Caco-2 (cell line): ENCODE measurements around the gene MPO. TPM values are rescaled to one million over a fixed set of nuclear protein-coding genes. Genes with fewer than 3 reads are reported as not detected.
A peak's percentile ranks its signal among the peaks of the same experiment; 100 is the strongest.

Experiments used
- BruUV-seq: library from RNA; stranded (reverse); fragments of 400-500 nt; replicated peaks from 2 replicates; lab custom pipeline; 2021; lab: Mats Ljungman, UMichigan
- CTCF ChIA-PET: fragments of 300-600 bp; sonication (Branson Sonifier 250); formaldehyde crosslinking; loops from one replicate; lab custom pipeline; 2022; ENCODE audit warnings: antibody characterized with exemption; lab: Charles Lee
- POLR2A ChIA-PET: fragments of 300-600 bp; sonication (Branson Sonifier 250); formaldehyde crosslinking; loops from one replicate; lab custom pipeline; 2022; ENCODE audit warnings: antibody characterized with exemption; lab: Charles Lee
- DNase-seq, 2 experiments: peaks; one replicate each; pipeline versions ENCODE4 v3.0.0 to v3.0.0-alpha.2; 2020 to 2022
- H3K27me3 ChIP-seq: replicated peaks from 2 replicates; pipeline ENCODE4 v1.6.0; 2011; ENCODE audit warnings: low read length; ENCODE audit not compliant: control insufficient read depth, insufficient read depth
- H3K36me3 ChIP-seq: 2 replicates; pipeline ENCODE4 v1.5.1; 2011; ENCODE audit warnings: low read length; ENCODE audit not compliant: control insufficient read depth, insufficient read depth
- H3K4me1 ChIP-seq: fragments of 250-450 bp; sonication (Bioruptor Pico); 2 replicates; pipeline ENCODE4 v1.5.1; 2020; ENCODE audit warnings: mild to moderate bottlenecking
- H3K4me3 ChIP-seq: 2 replicates; pipeline ENCODE4 v1.5.1; 2011; ENCODE audit warnings: low read depth, mild to moderate bottlenecking, control low read depth, low read length
- H3K9me3 ChIP-seq: fragments of 250-450 bp; sonication (Bioruptor Pico); 2 replicates; pipeline ENCODE4 v1.5.1; 2020; ENCODE audit warnings: mild to moderate bottlenecking, moderate library complexity
- H3K27ac Mint-ChIP-seq: one replicate; pipeline ENCODE4 v1.8.0; 2022; ENCODE audit warnings: mixed read lengths; ENCODE audit not compliant: unreplicated experiment
- H3K27me3 Mint-ChIP-seq: one replicate; pipeline ENCODE4 v1.8.0; 2022; ENCODE audit warnings: mixed read lengths; ENCODE audit not compliant: insufficient read depth, unreplicated experiment
- H3K36me3 Mint-ChIP-seq: one replicate; pipeline ENCODE4 v1.8.0; 2022; ENCODE audit warnings: mild to moderate bottlenecking, mixed read lengths; ENCODE audit not compliant: insufficient read depth, unreplicated experiment
- H3K4me1 Mint-ChIP-seq: one replicate; pipeline ENCODE4 v1.8.0; 2022; ENCODE audit warnings: low read depth, mixed read lengths; ENCODE audit not compliant: unreplicated experiment
- H3K4me3 Mint-ChIP-seq: one replicate; pipeline ENCODE4 v1.8.0; 2022; ENCODE audit warnings: mild to moderate bottlenecking, moderate library complexity, mixed read lengths; ENCODE audit not compliant: unreplicated experiment
- H3K9me3 Mint-ChIP-seq: one replicate; pipeline ENCODE4 v1.8.0; 2022; ENCODE audit warnings: mixed read lengths; ENCODE audit not compliant: unreplicated experiment
- intact Hi-C: fragments of 100-400 bp; cut with micrococcal nuclease; formaldehyde crosslinking; loops from one replicate; pipeline ENCODE4 v1.10.0; 2022; ENCODE audit not compliant: unreplicated experiment
- total RNA-seq: library from RNA; stranded (reverse); gene quantifications from 2 replicates; pipeline ENCODE4 v1.2.3, GENCODE V29; 2022
- TF ChIP-seq, protein P1 (sequence below), 2 experiments: fragments of 200-600 bp in 1 of 2; IDR thresholded peaks; 1 replicate in 1 of 2; 2 replicates in 1 of 2; pipeline versions ENCODE4 v1.5.1 to v1.8.0; 2011 to 2022; ENCODE audit warnings: antibody characterized with exemption in 1 of 2, control low read depth in 1 of 2, inconsistent platforms in 1 of 2, low read depth in 1 of 2, low read length in 1 of 2, mild to moderate bottlenecking in 1 of 2, moderate library complexity in 1 of 2; ENCODE audit not compliant: insufficient read depth in 1 of 2, severe bottlenecking in 1 of 2, unreplicated experiment in 1 of 2

MPO gene
- total RNA-seq, 1 experiment from 2014 or later = 0.23 TPM

DNA sequence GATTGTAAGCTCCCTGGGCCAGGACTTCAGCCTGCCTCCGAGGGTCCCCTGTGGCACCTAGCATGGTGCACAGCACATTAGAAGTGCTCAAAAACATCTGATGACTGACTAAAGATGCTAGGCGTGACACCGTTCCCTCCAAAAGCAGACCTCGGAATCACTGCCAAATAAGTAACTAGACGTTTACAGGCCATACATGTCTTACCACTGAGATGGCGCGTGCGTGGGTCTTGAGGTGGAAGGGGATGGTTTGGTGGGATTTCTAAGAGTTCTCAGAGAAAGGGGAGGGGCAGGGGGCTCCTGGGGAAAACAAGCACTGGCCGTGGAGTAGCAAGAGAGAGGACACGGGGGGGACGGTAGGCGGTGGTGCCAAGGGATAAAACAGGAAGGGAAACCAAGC, 12.4 kb downstream of the MPO start:
- Histone ChIP-seq H3K36me3 (no peaks in the 10 kb centered on the region), H3K27me3 (peaks cover 2% of the 10 kb centered on the region; the same call in 1 of the 2 replicates), H3K9me3 (no peaks in the 10 kb centered on the region), H3K4me3 (no peak overlapping the region), H3K4me1 (no peaks in the 10 kb centered on the region)
- Mint-ChIP-seq H3K36me3 (no peaks in the 10 kb centered on the region), H3K4me1 (no peaks in the 10 kb centered on the region), H3K4me3 (no peak overlapping the region), H3K9me3 (no peaks in the 10 kb centered on the region), H3K27me3 (peaks cover 19% of the 10 kb centered on the region), H3K27ac (no peak overlapping the region)
- no peak for DNase-seq
- CTCF ChIA-PET = interaction anchor here (0.6 kb wide), 1 partner anchor 8 kb away, joined by 3 read pairs; no protein-coding TSS in a partner anchor
- intact Hi-C loops = no loop called here
- BruUV-seq = no TSS peak
- POLR2A ChIA-PET = no interaction called here
- TF ChIP-seq, protein P1, sequence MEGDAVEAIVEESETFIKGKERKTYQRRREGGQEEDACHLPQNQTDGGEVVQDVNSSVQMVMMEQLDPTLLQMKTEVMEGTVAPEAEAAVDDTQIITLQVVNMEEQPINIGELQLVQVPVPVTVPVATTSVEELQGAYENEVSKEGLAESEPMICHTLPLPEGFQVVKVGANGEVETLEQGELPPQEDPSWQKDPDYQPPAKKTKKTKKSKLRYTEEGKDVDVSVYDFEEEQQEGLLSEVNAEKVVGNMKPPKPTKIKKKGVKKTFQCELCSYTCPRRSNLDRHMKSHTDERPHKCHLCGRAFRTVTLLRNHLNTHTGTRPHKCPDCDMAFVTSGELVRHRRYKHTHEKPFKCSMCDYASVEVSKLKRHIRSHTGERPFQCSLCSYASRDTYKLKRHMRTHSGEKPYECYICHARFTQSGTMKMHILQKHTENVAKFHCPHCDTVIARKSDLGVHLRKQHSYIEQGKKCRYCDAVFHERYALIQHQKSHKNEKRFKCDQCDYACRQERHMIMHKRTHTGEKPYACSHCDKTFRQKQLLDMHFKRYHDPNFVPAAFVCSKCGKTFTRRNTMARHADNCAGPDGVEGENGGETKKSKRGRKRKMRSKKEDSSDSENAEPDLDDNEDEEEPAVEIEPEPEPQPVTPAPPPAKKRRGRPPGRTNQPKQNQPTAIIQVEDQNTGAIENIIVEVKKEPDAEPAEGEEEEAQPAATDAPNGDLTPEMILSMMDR (IDR thresholded peaks at IDR 0.05; ENCODE audit: insufficient read depth in 1 of 2, low read depth in 1 of 2, low read length in 1 of 2, severe bottlenecking in 1 of 2, unreplicated experiment in 1 of 2) = no peak

DNA sequence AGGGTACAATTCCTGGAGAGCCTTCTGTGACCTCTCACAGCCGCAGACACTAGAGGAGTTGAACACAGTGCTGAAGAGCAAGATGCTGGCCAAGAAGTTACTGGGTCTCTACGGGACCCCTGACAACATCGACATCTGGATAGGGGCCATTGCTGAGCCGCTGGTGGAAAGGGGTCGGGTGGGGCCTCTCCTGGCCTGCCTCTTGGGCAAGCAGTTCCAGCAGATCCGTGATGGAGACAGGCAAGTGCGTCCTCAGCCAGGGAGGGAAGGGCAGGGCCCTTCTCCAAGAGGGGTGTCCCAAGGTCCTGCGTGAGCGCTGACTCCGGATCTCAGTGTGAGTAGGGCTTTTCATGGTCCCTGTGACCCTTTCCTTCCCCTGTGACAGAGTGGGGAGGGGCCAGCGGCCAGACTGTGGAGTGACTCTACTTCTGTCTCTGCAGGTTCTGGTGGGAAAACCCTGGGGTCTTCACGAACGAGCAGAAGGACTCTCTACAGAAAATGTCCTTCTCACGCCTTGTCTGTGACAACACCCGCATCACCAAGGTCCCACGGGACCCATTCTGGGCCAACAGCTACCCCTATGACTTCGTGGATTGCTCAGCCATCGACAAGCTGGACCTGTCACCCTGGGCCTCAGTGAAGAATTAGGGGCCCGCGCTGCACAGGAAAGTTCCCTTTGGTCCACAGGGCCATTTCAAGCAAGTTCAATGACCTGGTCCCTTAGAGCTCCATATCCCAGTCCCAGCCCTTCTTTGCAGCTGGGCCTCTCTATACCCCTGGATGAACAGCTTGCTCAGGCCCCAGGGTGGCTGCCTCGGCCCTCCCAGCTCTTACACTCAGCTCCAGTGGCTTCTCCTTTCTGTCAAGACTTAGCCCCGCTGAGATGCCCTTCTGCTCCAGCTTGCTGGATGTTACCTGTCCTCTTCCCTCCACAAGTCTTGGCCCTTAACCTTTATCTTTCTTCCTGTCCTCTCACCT, 13.1 kb downstream of the MPO start:
- Histone ChIP-seq H3K4me1 (no peaks in the 10 kb centered on the region), H3K4me3 (no peak overlapping the region), H3K27me3 (peaks cover 2% of the 10 kb centered on the region; the same call in 1 of the 2 replicates), H3K9me3 (no peaks in the 10 kb centered on the region), H3K36me3 (no peaks in the 10 kb centered on the region)
- no peaks in the 10 kb centered on the region for H3K9me3 Mint-ChIP-seq
- intact Hi-C loops = no loop called here
- H3K27ac Mint-ChIP-seq = no peak overlapping the region
- H3K4me3 Mint-ChIP-seq = no peak overlapping the region
- H3K4me1 Mint-ChIP-seq = no peaks in the 10 kb centered on the region
- TF ChIP-seq, protein P1 (IDR thresholded peaks at IDR 0.05; ENCODE audit: insufficient read depth in 1 of 2, low read depth in 1 of 2, low read length in 1 of 2, severe bottlenecking in 1 of 2, unreplicated experiment in 1 of 2) = no peak
- H3K36me3 Mint-ChIP-seq = no peaks in the 10 kb centered on the region
- no TSS peak for BruUV-seq
- ChIA-PET POLR2A (no interaction called here), CTCF (interaction anchor here (0.6 kb wide), 1 partner anchor 8 kb away, joined by 3 read pairs; no protein-coding TSS in a partner anchor)
- peaks cover 24% of the 10 kb centered on the region for H3K27me3 Mint-ChIP-seq
- DNase-seq = peak in 1 of 2 experiments; percentile 22

DNA sequence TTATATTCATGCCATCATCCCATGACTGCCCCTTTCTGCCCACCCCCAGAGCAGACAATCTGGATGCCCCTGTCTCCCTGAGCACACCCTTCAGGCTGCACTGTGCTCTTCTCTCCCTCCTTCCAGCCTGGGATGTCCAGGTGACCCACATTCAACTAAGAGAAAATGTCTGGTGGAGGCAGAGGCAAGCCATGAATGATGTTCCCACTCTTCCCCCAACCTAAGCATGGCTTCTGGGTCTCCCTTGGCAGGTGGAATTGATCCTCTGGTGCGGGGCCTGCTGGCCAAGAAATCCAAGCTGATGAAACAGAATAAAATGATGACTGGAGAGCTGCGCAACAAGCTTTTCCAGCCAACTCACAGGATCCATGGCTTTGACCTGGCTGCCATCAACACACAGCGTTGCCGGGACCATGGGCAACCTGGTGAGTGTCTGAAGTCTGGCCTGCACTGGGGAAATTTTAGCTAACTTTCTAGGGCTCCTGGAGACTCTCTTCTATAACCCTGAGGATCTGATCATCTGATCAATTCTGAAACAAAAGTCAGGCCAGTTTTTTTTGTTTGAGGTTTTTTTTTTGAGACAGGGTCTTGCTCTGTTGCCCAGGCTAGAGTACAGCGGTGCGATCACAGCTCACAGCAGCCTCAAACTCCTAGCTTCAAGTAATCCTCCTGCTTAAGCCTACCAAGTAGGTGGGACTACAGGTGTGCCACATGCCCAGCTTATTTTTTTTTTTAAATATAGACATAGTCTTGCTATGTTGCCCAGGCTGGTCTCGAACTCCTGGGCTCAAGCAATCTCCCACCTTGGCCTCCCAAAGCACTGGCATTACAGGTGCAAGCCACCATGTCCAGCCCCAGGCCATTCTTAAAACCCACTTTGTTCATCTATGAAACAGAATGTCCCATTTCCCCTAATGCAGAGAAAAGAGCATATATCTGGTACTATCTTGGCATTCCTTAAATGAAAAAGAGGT, 14.5 kb downstream of the MPO start:
- ChIA-PET CTCF (no interaction called here), POLR2A (interaction anchor here (1.1 kb wide), 1 partner anchor 366 kb away, joined by 3 read pairs; no protein-coding TSS in a partner anchor)
- Mint-ChIP-seq H3K27ac (no peak overlapping the region), H3K4me3 (no peak overlapping the region), H3K27me3 (peaks cover 33% of the 10 kb centered on the region), H3K9me3 (no peaks in the 10 kb centered on the region), H3K36me3 (no peaks in the 10 kb centered on the region), H3K4me1 (no peaks in the 10 kb centered on the region)
- intact Hi-C loops = no loop called here
- Histone ChIP-seq H3K27me3 (peaks cover 2% of the 10 kb centered on the region; the same call in 1 of the 2 replicates), H3K36me3 (no peaks in the 10 kb centered on the region), H3K4me3 (no peak overlapping the region), H3K9me3 (no peaks in the 10 kb centered on the region), H3K4me1 (no peaks in the 10 kb centered on the region)
- TF ChIP-seq, protein P1 (IDR thresholded peaks at IDR 0.05; ENCODE audit: insufficient read depth in 1 of 2, low read depth in 1 of 2, low read length in 1 of 2, severe bottlenecking in 1 of 2, unreplicated experiment in 1 of 2) = no peak
- no peak for DNase-seq
- no TSS peak for BruUV-seq
